Measurements from ENCODE around the gene PHKB. TPM values are rescaled to one million over a fixed set of nuclear protein-coding genes. Genes with fewer than 3 reads are reported as not detected.

The PHKB gene
- total and polyA plus RNA-seq, 2 donors (not counting 1 experiment from before 2014, with no cell fraction given) = 50.4 to 223 TPM

GRCh38 chr16:47711809-47712208 lies 250.7 kb downstream of the PHKB start:
- H3K9ac ChIP-seq (ENCODE audit: low read length) = no peak overlapping the region
- no CpG with 5 or more reads among the region's 4 CpGs for WGBS (ENCODE audit: insufficient coverage)
- H2AFZ ChIP-seq (ENCODE audit: insufficient read depth, low read depth, low read length, poor library complexity, severe bottlenecking) = no peak overlapping the region
- H3K27ac ChIP-seq (ENCODE audit: low read length in 2 of 2) = no peak overlapping the region
- H3K36me3 ChIP-seq (replicated peaks in 1 of 2; ENCODE audit: control extremely low read depth in 1 of 2, control insufficient read depth in 1 of 2, extremely low read depth in 1 of 2, insufficient read depth in 2 of 2, low read length in 1 of 2) = no peaks in the 10 kb centered on the region
- H3K4me3 ChIP-seq (ENCODE audit: control extremely low read depth in 1 of 5, extremely low read depth in 1 of 5, insufficient read depth in 1 of 5, low read depth in 2 of 5, low read length in 4 of 5) = no peak overlapping the region
- H3K4me2 ChIP-seq (replicated peaks; ENCODE audit: low read depth, low read length, poor library complexity, severe bottlenecking) = no peak overlapping the region
- H3K4me1 ChIP-seq (ENCODE audit: control insufficient read depth in 2 of 2, insufficient read depth in 2 of 2, low read length in 2 of 2) = no peaks in the 10 kb centered on the region
- Mint-ChIP-seq H3K27ac (no peak overlapping the region), H3K27me3 (no peaks in the 10 kb centered on the region), H3K9me3 (ENCODE audit: insufficient read depth) (no peaks in the 10 kb centered on the region), H3K4me3 (no peak overlapping the region), H3K4me1 (no peaks in the 10 kb centered on the region)
- intact Hi-C loops (cut with micrococcal nuclease) = no loop called here
- CTCF ChIA-PET = no interaction called here
- POLR2A ChIA-PET = no interaction called here
- H3K79me2 ChIP-seq (ENCODE audit: control insufficient read depth, insufficient read depth, low read length) = no peaks in the 10 kb centered on the region
- no peaks in the 10 kb centered on the region for H3K27me3 ChIP-seq (replicated peaks in 1 of 4; ENCODE audit: control extremely low read depth in 1 of 4, control insufficient read depth in 3 of 4, insufficient read depth in 4 of 4, low read length in 3 of 4)
- TF ChIP-seq EZH2 (IDR thresholded peaks at IDR 0.05; ENCODE audit: borderline replicate concordance, insufficient read depth, low read depth, low read length, poor library complexity, severe bottlenecking) = no peak
- TF ChIP-seq CTCF (IDR thresholded peaks at IDR 0.05) = no peak
- no peaks in the 10 kb centered on the region for H3K9me3 ChIP-seq (ENCODE audit: control extremely low read depth in 1 of 3, control insufficient read depth in 2 of 3, insufficient read depth in 1 of 3, low read length in 2 of 3)
- ATAC-seq (ENCODE audit: low read depth) (no peak), DNase-seq (no peak)
- no peaks in the 10 kb centered on the region for H4K20me1 ChIP-seq (ENCODE audit: control insufficient read depth, insufficient read depth, low read length, poor library complexity, severe bottlenecking)

- no peaks in the 10 kb centered on the region for H3K27me3 ChIP-seq (replicated peaks in 1 of 4; ENCODE audit: control extremely low read depth in 1 of 4, control insufficient read depth in 3 of 4, insufficient read depth in 4 of 4, low read length in 3 of 4)
- no peaks in the 10 kb centered on the region for H3K9me3 ChIP-seq (ENCODE audit: control extremely low read depth in 1 of 3, control insufficient read depth in 2 of 3, insufficient read depth in 1 of 3, low read length in 2 of 3)
- ATAC-seq (ENCODE audit: low read depth) (no peak), DNase-seq (no peak)
- Mint-ChIP-seq H3K27me3 (no peaks in the 10 kb centered on the region), H3K4me1 (no peaks in the 10 kb centered on the region), H3K4me3 (no peak overlapping the region), H3K27ac (no peak overlapping the region), H3K9me3 (ENCODE audit: insufficient read depth) (no peaks in the 10 kb centered on the region)
- H3K79me2 ChIP-seq (ENCODE audit: control insufficient read depth, insufficient read depth, low read length) = no peaks in the 10 kb centered on the region
- no peak overlapping the region for H3K9ac ChIP-seq (ENCODE audit: low read length)
- H2AFZ ChIP-seq (ENCODE audit: insufficient read depth, low read depth, low read length, poor library complexity, severe bottlenecking) = no peak overlapping the region
- H3K4me1 ChIP-seq (ENCODE audit: control insufficient read depth in 2 of 2, insufficient read depth in 2 of 2, low read length in 2 of 2) = no peaks in the 10 kb centered on the region
- H3K4me3 ChIP-seq (ENCODE audit: control extremely low read depth in 1 of 5, extremely low read depth in 1 of 5, insufficient read depth in 1 of 5, low read depth in 2 of 5, low read length in 4 of 5) = no peak overlapping the region
- intact Hi-C loops (cut with micrococcal nuclease) = no loop called here
- no peaks in the 10 kb centered on the region for H3K36me3 ChIP-seq (replicated peaks in 1 of 2; ENCODE audit: control extremely low read depth in 1 of 2, control insufficient read depth in 1 of 2, extremely low read depth in 1 of 2, insufficient read depth in 2 of 2, low read length in 1 of 2)
- CTCF ChIA-PET = no interaction called here
- no peaks in the 10 kb centered on the region for H4K20me1 ChIP-seq (ENCODE audit: control insufficient read depth, insufficient read depth, low read length, poor library complexity, severe bottlenecking)
- TF ChIP-seq EZH2 (IDR thresholded peaks at IDR 0.05; ENCODE audit: borderline replicate concordance, insufficient read depth, low read depth, low read length, poor library complexity, severe bottlenecking) = no peak
- no peak for TF ChIP-seq CTCF (IDR thresholded peaks at IDR 0.05)
- H3K27ac ChIP-seq (ENCODE audit: low read length in 2 of 2) = no peak overlapping the region
- POLR2A ChIA-PET = no interaction called here
- H3K4me2 ChIP-seq (replicated peaks; ENCODE audit: low read depth, low read length, poor library complexity, severe bottlenecking) = no peak overlapping the region
- WGBS (ENCODE audit: insufficient coverage) = 93% methylated on average over 15 of the region's 17 CpGs
Measured at GRCh38 chr16:47712276-47713224, 251.4 kb downstream of the PHKB start.

Measured in B cell (primary cell).